NT2/D1 (cell line): Measurements from ENCODE around the gene SLC2A10.

ENCODE experiments used
- SUZ12 ChIP-seq: IDR thresholded peaks from 2 replicates; pipeline ENCODE4 v1.6.1; 2011; ENCODE audit not compliant: insufficient read length, insufficient read depth; ENCODE audit errors: extremely low read depth
- YY1 ChIP-seq: IDR thresholded peaks from 2 replicates; pipeline ENCODE4 v1.6.1; 2011; ENCODE audit not compliant: insufficient read length, insufficient read depth

DNA sequence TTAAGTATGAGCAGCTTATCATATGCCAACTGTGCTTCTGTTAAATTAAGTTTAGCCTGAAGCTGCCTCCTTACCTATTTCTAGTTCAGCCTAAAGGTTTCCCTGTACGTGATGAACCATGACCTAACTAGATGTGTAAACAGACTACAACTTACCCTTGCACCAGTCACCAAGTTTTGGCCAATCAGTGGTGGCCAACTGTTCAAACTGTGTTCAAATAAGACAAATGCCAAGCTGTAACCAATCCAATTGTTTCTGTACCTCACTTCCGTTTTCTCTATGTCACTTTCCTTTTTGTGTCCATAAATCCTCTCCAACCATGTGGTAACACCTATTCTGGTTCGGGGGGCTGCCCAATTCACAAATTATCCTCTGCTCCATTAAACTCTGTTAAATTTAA is 6.0 kb upstream of the SLC2A10 start:
- TF ChIP-seq YY1 = no peak
- no peak for TF ChIP-seq SUZ12
